Activated CD4-positive, alpha-beta T cell treated with anti-CD3 and anti-CD28 coated beads, Interleukin-2, amount 10 ng/mL, durations not matched to agents 7 days and 5 days (primary cell): ENCODE data around the gene STX1A. TPM values are rescaled to one million over a fixed set of nuclear protein-coding genes. Genes with fewer than 3 reads are reported as not detected.

Experiments used
- CTCF ChIA-PET: fragments of 350-600 bp; sonication (Branson Sonifier 250); formaldehyde crosslinking; loops from one replicate; lab custom pipeline; 2021; ENCODE audit warnings: antibody characterized with exemption; lab: Charles Lee
- POLR2A ChIA-PET: fragments of 350-600 bp; sonication (Branson Sonifier 250); formaldehyde crosslinking; loops from one replicate; lab custom pipeline; 2021; ENCODE audit warnings: antibody characterized with exemption; lab: Charles Lee
- DNase-seq: peaks from one replicate; pipeline ENCODE4 v3.0.0-alpha.2; 2020
- H3K27ac Mint-ChIP-seq: one replicate; pipeline ENCODE4 v1.8.0; 2021; ENCODE audit warnings: mild to moderate bottlenecking, moderate library complexity, mixed read lengths
- H3K27me3 Mint-ChIP-seq: one replicate; pipeline ENCODE4 v1.8.0; 2021; ENCODE audit warnings: mixed read lengths
- H3K36me3 Mint-ChIP-seq: one replicate; pipeline ENCODE4 v1.8.0; 2021; ENCODE audit warnings: low read depth, mixed read lengths
- H3K4me1 Mint-ChIP-seq: one replicate; pipeline ENCODE4 v1.8.0; 2021; ENCODE audit warnings: mixed read lengths
- H3K4me3 Mint-ChIP-seq: one replicate; pipeline ENCODE4 v1.8.0; 2021; ENCODE audit warnings: mild to moderate bottlenecking, moderate library complexity, mixed read lengths
- H3K9me3 Mint-ChIP-seq: one replicate; pipeline ENCODE4 v1.8.0; 2021; ENCODE audit warnings: mixed read lengths
- total RNA-seq, 2 experiments: library from RNA; stranded (reverse); gene quantifications; one replicate each; pipeline ENCODE4 v1.2.3, GENCODE V29; 2021

Gene STX1A
- total RNA-seq: 1 to 10 TPM; 6.7 to 7.4 TPM

GRCh38 chr7:73718905-73719805, at the start of gene STX1A:
Gene STX1A (minus strand): TSS chr7:73719669. CDS start chr7:73719631, 38 bp downstream.
- Mint-ChIP-seq H3K36me3 (no peaks in the 10 kb centered on the region), H3K9me3 (no peaks in the 10 kb centered on the region), H3K4me1 (peaks cover 32% of the 10 kb centered on the region), H3K4me3 (peak within 1 kb of the TSS; percentile 74), H3K27me3 (peaks cover 19% of the 10 kb centered on the region), H3K27ac (peak within 1 kb of the TSS; percentile 85)
- POLR2A ChIA-PET: no interaction called here
- peak; percentile 67 for DNase-seq
- CTCF ChIA-PET: interaction anchor here (1.1 to 1.9 kb wide), 4 partner anchors 14 to 112 kb away, joined by 3 to 8 read pairs (median 4); no protein-coding TSS in a partner anchor

GRCh38 chr7:73768641-73769480, 49.4 kb upstream of the STX1A start:
- DNase-seq: no peak
- H3K4me3 Mint-ChIP-seq: no peak overlapping the region
- no peaks in the 10 kb centered on the region for H3K9me3 Mint-ChIP-seq
- no peak overlapping the region for H3K27ac Mint-ChIP-seq
- no peaks in the 10 kb centered on the region for H3K4me1 Mint-ChIP-seq
- CTCF ChIA-PET: interaction anchor here (0.6 kb wide), 1 partner anchor 660 kb away, joined by 3 read pairs; no protein-coding TSS in a partner anchor
- peaks cover 19% of the 10 kb centered on the region for H3K27me3 Mint-ChIP-seq
- POLR2A ChIA-PET: no interaction called here
- no peaks in the 10 kb centered on the region for H3K36me3 Mint-ChIP-seq

- Mint-ChIP-seq H3K4me1 (no peaks in the 10 kb centered on the region), H3K27me3 (peaks cover 16% of the 10 kb centered on the region), H3K27ac (no peak overlapping the region), H3K9me3 (no peaks in the 10 kb centered on the region), H3K36me3 (no peaks in the 10 kb centered on the region), H3K4me3 (no peak overlapping the region)
- ChIA-PET CTCF (no interaction called here), POLR2A (no interaction called here)
- DNase-seq: no peak
Observed at GRCh38 chr7:73766556-73767229, 47.2 kb upstream of the STX1A start.

GRCh38 chr7:73762659-73762999, 43.2 kb upstream of the STX1A start:
- POLR2A ChIA-PET: no interaction called here
- no peaks in the 10 kb centered on the region for H3K9me3 Mint-ChIP-seq
- no peak overlapping the region for H3K27ac Mint-ChIP-seq

GRCh38 chr7:73761854-73762658, 42.6 kb upstream of the STX1A start:
- CTCF ChIA-PET: interaction anchor here (0.5 kb wide), 1 partner anchor 413 kb away, joined by 3 read pairs; no protein-coding TSS in a partner anchor
- Mint-ChIP-seq H3K4me3 (no peak overlapping the region), H3K27me3 (no peaks in the 10 kb centered on the region), H3K27ac (no peak overlapping the region), H3K4me1 (no peaks in the 10 kb centered on the region), H3K36me3 (no peaks in the 10 kb centered on the region), H3K9me3 (no peaks in the 10 kb centered on the region)
- POLR2A ChIA-PET: no interaction called here
- DNase-seq: no peak

More at GRCh38 chr7:73762659-73762999, 43.2 kb upstream of the STX1A start:
- H3K4me3 Mint-ChIP-seq: no peak overlapping the region
- H3K4me1 Mint-ChIP-seq: no peaks in the 10 kb centered on the region
- no peak for DNase-seq
- no peaks in the 10 kb centered on the region for H3K36me3 Mint-ChIP-seq
- CTCF ChIA-PET: no interaction called here
- H3K27me3 Mint-ChIP-seq: no peaks in the 10 kb centered on the region

- Mint-ChIP-seq H3K4me1 (no peaks in the 10 kb centered on the region), H3K9me3 (no peaks in the 10 kb centered on the region), H3K36me3 (no peaks in the 10 kb centered on the region), H3K27ac (no peak overlapping the region), H3K4me3 (no peak overlapping the region), H3K27me3 (no peaks in the 10 kb centered on the region)
- no peak for DNase-seq
- CTCF ChIA-PET: no interaction called here
- POLR2A ChIA-PET: no interaction called here
Observed at GRCh38 chr7:73758581-73759138, 39.2 kb upstream of the STX1A start.

- Mint-ChIP-seq H3K27me3 (peaks cover 7% of the 10 kb centered on the region), H3K9me3 (no peaks in the 10 kb centered on the region), H3K27ac (no peak overlapping the region), H3K4me1 (no peaks in the 10 kb centered on the region), H3K36me3 (no peaks in the 10 kb centered on the region), H3K4me3 (no peak overlapping the region)
- ChIA-PET CTCF (no interaction called here), POLR2A (no interaction called here)
- no peak for DNase-seq
Observed at GRCh38 chr7:73749931-73750776, 30.7 kb upstream of the STX1A start.

GRCh38 chr7:73746378-73746777, 26.9 kb upstream of the STX1A start:
- Mint-ChIP-seq H3K4me1 (no peaks in the 10 kb centered on the region), H3K36me3 (no peaks in the 10 kb centered on the region), H3K4me3 (no peak overlapping the region), H3K9me3 (no peaks in the 10 kb centered on the region), H3K27me3 (peaks cover 4% of the 10 kb centered on the region), H3K27ac (no peak overlapping the region)
- DNase-seq: no peak
- POLR2A ChIA-PET: no interaction called here
- CTCF ChIA-PET: interaction anchor here (0.5 kb wide), 1 partner anchor 57 kb away, joined by 4 read pairs; no protein-coding TSS in a partner anchor

- no peaks in the 10 kb centered on the region for H3K27me3 Mint-ChIP-seq
- ChIA-PET POLR2A (no interaction called here), CTCF (interaction anchor here (0.6 to 1.2 kb wide), 2 partner anchors 8 to 55 kb away, joined by 3 to 6 read pairs; no protein-coding TSS in a partner anchor)
- no peaks in the 10 kb centered on the region for H3K9me3 Mint-ChIP-seq
- H3K4me3 Mint-ChIP-seq: no peak overlapping the region
- peaks cover 4% of the 10 kb centered on the region for H3K4me1 Mint-ChIP-seq
- no peak overlapping the region for H3K27ac Mint-ChIP-seq
- H3K36me3 Mint-ChIP-seq: no peaks in the 10 kb centered on the region
- no peak for DNase-seq
Observed at GRCh38 chr7:73742753-73743641, 23.5 kb upstream of the STX1A start.

GRCh38 chr7:73742338-73742752, 22.9 kb upstream of the STX1A start:
- no peak for DNase-seq
- ChIA-PET CTCF (interaction anchor here (0.6 to 1.2 kb wide), 2 partner anchors 8 to 56 kb away, joined by 3 to 6 read pairs; no protein-coding TSS in a partner anchor), POLR2A (no interaction called here)
- H3K9me3 Mint-ChIP-seq: no peaks in the 10 kb centered on the region
- H3K27me3 Mint-ChIP-seq: no peaks in the 10 kb centered on the region
- no peaks in the 10 kb centered on the region for H3K36me3 Mint-ChIP-seq
- H3K27ac Mint-ChIP-seq: no peak overlapping the region
- H3K4me1 Mint-ChIP-seq: peaks cover 10% of the 10 kb centered on the region
- no peak overlapping the region for H3K4me3 Mint-ChIP-seq
